K562 (cell line): Measurements from ENCODE around the gene DCPS. TPM values are rescaled to one million over a fixed set of nuclear protein-coding genes. Genes with fewer than 3 reads are reported as not detected.

Source experiments
- BACH1 ChIP-seq: fragments of 200-800 bp; sonication (Bioruptor generic); IDR thresholded peaks from 2 replicates; pipeline ENCODE4 v1.6.1; 2016; ENCODE audit warnings: missing genetic modification characterization, missing compliant biosample characterization
- CBFA2T3 ChIP-seq: fragments of 450-650 bp; IDR thresholded peaks from 2 replicates; pipeline ENCODE4 v1.6.1; 2017
- CCNT2 ChIP-seq: IDR thresholded peaks from 2 replicates; pipeline ENCODE4 v1.6.1; 2011; ENCODE audit warnings: borderline replicate concordance, low read depth, mild to moderate bottlenecking, moderate library complexity, mixed read lengths, low read length; ENCODE audit not compliant: insufficient read length; ENCODE audit errors: extremely low read depth
- RCOR1 ChIP-seq, 2 experiments: IDR thresholded peaks; 2 replicates each; pipeline ENCODE4 v1.6.1; 2012; ENCODE audit warnings: low read depth in 2 of 2, low read length in 2 of 2, borderline replicate concordance in 1 of 2, improper control_type of control experiment in 1 of 2
- RFX7 ChIP-seq: fragments of 250-450 bp; sonication (Bioruptor Pico); IDR thresholded peaks from 2 replicates; pipeline ENCODE4 v1.5.1; 2021; ENCODE audit warnings: mild to moderate bottlenecking
- TOE1 ChIP-seq, 2 experiments: fragments of 450-650 bp in 1 of 2; sonication (generic) in 1 of 2; formaldehyde crosslinking in 1 of 2; IDR thresholded peaks; 2 replicates each; pipeline versions ENCODE4 v1.7.1 to v1.8.0; 2016 to 2022; ENCODE audit warnings: borderline replicate concordance in 2 of 2, mild to moderate bottlenecking in 2 of 2, antibody characterized with exemption in 1 of 2, inconsistent platforms in 1 of 2, low read depth in 1 of 2, missing genetic modification reagents in 1 of 2, moderate library complexity in 1 of 2
- polyA plus RNA-seq, 8 experiments: library from polyadenylated mRNA; depleted of rRNA in 4 of 8; stranded (reverse) in 5 of 8; unstranded in 3 of 8; fragments of >200 nt; fragmentation: Nextera tagmentation in 2 of 8; fragmentation: Illumina TruSeq in 1 of 8; extraction: Ambion mirVana in 2 of 8; extraction: Trizol in 1 of 8; gene quantifications; 2 replicates each; pipeline versions ENCODE4 v1.2.1 to v1.2.3, GENCODE V29; 2011 to 2014; ENCODE audit warnings: inconsistent platforms in 1 of 8, missing spikeins in 1 of 8
- total RNA-seq, 7 experiments: library from RNA; depleted of rRNA in 6 of 7; stranded (reverse); fragments of >200 nt in 6 of 7; fragmentation: Illumina TruSeq in 2 of 7; extraction: Trizol in 2 of 7; gene quantifications; 2 replicates each; pipeline versions ENCODE4 v1.2.1 to v1.2.3, GENCODE V29; 2011 to 2021; ENCODE audit warnings: low replicate concordance in 1 of 7
- TF ChIP-seq, protein P1 (sequence below), 3 experiments: fragments of 200-800 bp in 1 of 3; fragments of 250-450 bp in 1 of 3; fragments of 450-650 bp in 1 of 3; sonication (Bioruptor Pico) in 1 of 3; sonication (Bioruptor generic) in 1 of 3; formaldehyde crosslinking in 1 of 3; IDR thresholded peaks; 2 replicates each; pipeline versions ENCODE4 v1.6.1 to v1.8.0; 2016 to 2022; ENCODE audit warnings: mild to moderate bottlenecking in 2 of 3, missing genetic modification characterization in 2 of 3, missing compliant biosample characterization in 1 of 3, moderate library complexity in 1 of 3
- TF ChIP-seq, protein P2 (sequence below): sonication (generic); formaldehyde crosslinking; IDR thresholded peaks from 2 replicates; pipeline ENCODE4 v1.8.0; 2022; ENCODE audit warnings: missing genetic modification reagents, mild to moderate bottlenecking, borderline replicate concordance
- TF ChIP-seq, protein P3 (sequence below): fragments of 250-450 bp; sonication (Bioruptor Pico); IDR thresholded peaks from 2 replicates; pipeline ENCODE4 v1.8.0; 2021; ENCODE audit warnings: mild to moderate bottlenecking, moderate library complexity
- TF ChIP-seq, protein P4 (sequence below): fragments of 250-450 bp; sonication (Bioruptor Pico); IDR thresholded peaks from 2 replicates; pipeline ENCODE4 v1.8.0; 2021; ENCODE audit warnings: moderate library complexity, mild to moderate bottlenecking, inconsistent platforms
- TF ChIP-seq, protein P5 (sequence below): fragments of 450-650 bp; IDR thresholded peaks from 2 replicates; pipeline ENCODE4 v1.6.1; 2017; ENCODE audit warnings: antibody characterized with exemption
- TF ChIP-seq, protein P6 (sequence below): sonication (generic); formaldehyde crosslinking; IDR thresholded peaks from 2 replicates; pipeline ENCODE4 v1.8.1; 2023; ENCODE audit warnings: mild to moderate bottlenecking, missing genetic modification reagents

Gene DCPS
- total and polyA plus RNA-seq, 9 of the 15 experiments (the other 6 are each of a cell fraction or from before 2014, with no cell fraction given) = 8.7 to 38.1 (median 17.9) TPM

DNA sequence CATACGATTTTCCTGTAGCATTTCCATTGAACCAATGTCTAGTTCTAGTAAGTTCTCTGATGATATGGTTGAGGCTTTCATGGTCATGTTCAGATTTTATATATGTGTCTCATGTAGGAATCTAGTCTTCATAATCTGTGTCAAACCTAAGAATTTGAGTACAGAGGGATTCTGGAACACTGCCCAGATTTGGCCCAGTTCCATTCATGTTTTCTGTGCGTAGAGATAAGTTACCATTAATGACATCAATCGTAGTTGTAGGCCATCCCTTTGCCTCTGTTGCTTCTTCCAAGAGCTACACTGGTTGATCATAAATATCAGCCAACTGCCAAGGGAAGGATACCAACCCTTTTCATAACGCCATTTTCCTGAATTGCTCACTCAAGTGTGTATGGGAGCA, 74.9 kb downstream of the DCPS start (continued):
- TF ChIP-seq, protein P1, sequence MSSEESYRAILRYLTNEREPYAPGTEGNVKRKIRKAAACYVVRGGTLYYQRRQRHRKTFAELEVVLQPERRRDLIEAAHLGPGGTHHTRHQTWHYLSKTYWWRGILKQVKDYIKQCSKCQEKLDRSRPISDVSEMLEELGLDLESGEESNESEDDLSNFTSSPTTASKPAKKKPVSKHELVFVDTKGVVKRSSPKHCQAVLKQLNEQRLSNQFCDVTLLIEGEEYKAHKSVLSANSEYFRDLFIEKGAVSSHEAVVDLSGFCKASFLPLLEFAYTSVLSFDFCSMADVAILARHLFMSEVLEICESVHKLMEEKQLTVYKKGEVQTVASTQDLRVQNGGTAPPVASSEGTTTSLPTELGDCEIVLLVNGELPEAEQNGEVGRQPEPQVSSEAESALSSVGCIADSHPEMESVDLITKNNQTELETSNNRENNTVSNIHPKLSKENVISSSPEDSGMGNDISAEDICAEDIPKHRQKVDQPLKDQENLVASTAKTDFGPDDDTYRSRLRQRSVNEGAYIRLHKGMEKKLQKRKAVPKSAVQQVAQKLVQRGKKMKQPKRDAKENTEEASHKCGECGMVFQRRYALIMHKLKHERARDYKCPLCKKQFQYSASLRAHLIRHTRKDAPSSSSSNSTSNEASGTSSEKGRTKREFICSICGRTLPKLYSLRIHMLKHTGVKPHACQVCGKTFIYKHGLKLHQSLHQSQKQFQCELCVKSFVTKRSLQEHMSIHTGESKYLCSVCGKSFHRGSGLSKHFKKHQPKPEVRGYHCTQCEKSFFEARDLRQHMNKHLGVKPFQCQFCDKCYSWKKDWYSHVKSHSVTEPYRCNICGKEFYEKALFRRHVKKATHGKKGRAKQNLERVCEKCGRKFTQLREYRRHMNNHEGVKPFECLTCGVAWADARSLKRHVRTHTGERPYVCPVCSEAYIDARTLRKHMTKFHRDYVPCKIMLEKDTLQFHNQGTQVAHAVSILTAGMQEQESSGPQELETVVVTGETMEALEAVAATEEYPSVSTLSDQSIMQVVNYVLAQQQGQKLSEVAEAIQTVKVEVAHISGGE (CRISPR knock-in tag; IDR thresholded peaks at IDR 0.05) = no peak
- TF ChIP-seq CBFA2T3 (peak; percentile 57), BACH1 (tag) (no peak), CCNT2 (no peak), RCOR1 (IDR thresholded peaks at IDR 0.05; ENCODE audit: borderline replicate concordance in 1 of 2, low read depth in 2 of 2, low read length in 2 of 2) (peak in 1 of 2 experiments; percentile 62; a peak in 1 of 4 replicates), RFX7 (CRISPR knock-in tag) (no peak), TOE1 (IDR thresholded peaks at IDR 0.05; ENCODE audit: borderline replicate concordance) (no peak), TOE1 (CRISPR knock-in tag; IDR thresholded peaks at IDR 0.05; ENCODE audit: borderline replicate concordance, low read depth) (no peak)
- TF ChIP-seq, protein P2, sequence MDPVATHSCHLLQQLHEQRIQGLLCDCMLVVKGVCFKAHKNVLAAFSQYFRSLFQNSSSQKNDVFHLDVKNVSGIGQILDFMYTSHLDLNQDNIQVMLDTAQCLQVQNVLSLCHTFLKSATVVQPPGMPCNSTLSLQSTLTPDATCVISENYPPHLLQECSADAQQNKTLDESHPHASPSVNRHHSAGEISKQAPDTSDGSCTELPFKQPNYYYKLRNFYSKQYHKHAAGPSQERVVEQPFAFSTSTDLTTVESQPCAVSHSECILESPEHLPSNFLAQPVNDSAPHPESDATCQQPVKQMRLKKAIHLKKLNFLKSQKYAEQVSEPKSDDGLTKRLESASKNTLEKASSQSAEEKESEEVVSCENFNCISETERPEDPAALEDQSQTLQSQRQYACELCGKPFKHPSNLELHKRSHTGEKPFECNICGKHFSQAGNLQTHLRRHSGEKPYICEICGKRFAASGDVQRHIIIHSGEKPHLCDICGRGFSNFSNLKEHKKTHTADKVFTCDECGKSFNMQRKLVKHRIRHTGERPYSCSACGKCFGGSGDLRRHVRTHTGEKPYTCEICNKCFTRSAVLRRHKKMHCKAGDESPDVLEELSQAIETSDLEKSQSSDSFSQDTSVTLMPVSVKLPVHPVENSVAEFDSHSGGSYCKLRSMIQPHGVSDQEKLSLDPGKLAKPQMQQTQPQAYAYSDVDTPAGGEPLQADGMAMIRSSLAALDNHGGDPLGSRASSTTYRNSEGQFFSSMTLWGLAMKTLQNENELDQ (CRISPR knock-in tag) = no peak
- TF ChIP-seq, protein P3, sequence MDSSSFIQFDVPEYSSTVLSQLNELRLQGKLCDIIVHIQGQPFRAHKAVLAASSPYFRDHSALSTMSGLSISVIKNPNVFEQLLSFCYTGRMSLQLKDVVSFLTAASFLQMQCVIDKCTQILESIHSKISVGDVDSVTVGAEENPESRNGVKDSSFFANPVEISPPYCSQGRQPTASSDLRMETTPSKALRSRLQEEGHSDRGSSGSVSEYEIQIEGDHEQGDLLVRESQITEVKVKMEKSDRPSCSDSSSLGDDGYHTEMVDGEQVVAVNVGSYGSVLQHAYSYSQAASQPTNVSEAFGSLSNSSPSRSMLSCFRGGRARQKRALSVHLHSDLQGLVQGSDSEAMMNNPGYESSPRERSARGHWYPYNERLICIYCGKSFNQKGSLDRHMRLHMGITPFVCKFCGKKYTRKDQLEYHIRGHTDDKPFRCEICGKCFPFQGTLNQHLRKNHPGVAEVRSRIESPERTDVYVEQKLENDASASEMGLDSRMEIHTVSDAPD (CRISPR knock-in tag) = no peak
- TF ChIP-seq, protein P4, sequence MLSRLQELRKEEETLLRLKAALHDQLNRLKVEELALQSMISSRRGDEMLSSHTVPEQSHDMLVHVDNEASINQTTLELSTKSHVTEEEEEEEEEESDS (CRISPR knock-in tag) = no peak
- TF ChIP-seq, protein P5, sequence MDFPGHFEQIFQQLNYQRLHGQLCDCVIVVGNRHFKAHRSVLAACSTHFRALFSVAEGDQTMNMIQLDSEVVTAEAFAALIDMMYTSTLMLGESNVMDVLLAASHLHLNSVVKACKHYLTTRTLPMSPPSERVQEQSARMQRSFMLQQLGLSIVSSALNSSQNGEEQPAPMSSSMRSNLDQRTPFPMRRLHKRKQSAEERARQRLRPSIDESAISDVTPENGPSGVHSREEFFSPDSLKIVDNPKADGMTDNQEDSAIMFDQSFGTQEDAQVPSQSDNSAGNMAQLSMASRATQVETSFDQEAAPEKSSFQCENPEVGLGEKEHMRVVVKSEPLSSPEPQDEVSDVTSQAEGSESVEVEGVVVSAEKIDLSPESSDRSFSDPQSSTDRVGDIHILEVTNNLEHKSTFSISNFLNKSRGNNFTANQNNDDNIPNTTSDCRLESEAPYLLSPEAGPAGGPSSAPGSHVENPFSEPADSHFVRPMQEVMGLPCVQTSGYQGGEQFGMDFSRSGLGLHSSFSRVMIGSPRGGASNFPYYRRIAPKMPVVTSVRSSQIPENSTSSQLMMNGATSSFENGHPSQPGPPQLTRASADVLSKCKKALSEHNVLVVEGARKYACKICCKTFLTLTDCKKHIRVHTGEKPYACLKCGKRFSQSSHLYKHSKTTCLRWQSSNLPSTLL = no peak
- TF ChIP-seq, protein P6, sequence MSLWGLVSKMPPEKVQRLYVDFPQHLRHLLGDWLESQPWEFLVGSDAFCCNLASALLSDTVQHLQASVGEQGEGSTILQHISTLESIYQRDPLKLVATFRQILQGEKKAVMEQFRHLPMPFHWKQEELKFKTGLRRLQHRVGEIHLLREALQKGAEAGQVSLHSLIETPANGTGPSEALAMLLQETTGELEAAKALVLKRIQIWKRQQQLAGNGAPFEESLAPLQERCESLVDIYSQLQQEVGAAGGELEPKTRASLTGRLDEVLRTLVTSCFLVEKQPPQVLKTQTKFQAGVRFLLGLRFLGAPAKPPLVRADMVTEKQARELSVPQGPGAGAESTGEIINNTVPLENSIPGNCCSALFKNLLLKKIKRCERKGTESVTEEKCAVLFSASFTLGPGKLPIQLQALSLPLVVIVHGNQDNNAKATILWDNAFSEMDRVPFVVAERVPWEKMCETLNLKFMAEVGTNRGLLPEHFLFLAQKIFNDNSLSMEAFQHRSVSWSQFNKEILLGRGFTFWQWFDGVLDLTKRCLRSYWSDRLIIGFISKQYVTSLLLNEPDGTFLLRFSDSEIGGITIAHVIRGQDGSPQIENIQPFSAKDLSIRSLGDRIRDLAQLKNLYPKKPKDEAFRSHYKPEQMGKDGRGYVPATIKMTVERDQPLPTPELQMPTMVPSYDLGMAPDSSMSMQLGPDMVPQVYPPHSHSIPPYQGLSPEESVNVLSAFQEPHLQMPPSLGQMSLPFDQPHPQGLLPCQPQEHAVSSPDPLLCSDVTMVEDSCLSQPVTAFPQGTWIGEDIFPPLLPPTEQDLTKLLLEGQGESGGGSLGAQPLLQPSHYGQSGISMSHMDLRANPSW (CRISPR knock-in tag) = no peak
- TF ChIP-seq, all 486 proteins: peak for 6
